ENCODE measurements around the gene SCN2A.

The SCN2A gene

DNA sequence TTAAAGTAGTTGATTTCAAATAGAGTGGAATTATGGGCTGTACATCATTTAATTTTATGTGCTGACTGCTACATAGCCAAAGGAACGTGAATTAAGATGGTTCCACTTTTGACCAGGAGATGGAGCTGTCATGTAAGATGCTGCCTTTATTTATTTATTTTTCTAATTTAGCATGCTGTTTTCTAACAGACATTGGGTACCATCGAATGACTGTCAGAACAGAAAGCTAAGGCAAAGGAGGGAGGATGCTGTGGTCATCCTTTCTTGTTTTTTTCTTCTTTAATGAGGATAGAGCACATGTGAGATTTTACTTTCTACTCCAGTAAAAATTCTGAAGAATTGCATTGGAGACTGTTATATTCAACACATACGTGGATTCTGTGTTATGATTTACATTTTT lies at the start of gene SCN2A:
TSS of gene SCN2A (plus strand) at position 185 of the 400 bp plus-strand sequence. CDS start 56,410 bp downstream, outside the sequence.
- peak; percentile 76 for DNase-seq

DNA sequence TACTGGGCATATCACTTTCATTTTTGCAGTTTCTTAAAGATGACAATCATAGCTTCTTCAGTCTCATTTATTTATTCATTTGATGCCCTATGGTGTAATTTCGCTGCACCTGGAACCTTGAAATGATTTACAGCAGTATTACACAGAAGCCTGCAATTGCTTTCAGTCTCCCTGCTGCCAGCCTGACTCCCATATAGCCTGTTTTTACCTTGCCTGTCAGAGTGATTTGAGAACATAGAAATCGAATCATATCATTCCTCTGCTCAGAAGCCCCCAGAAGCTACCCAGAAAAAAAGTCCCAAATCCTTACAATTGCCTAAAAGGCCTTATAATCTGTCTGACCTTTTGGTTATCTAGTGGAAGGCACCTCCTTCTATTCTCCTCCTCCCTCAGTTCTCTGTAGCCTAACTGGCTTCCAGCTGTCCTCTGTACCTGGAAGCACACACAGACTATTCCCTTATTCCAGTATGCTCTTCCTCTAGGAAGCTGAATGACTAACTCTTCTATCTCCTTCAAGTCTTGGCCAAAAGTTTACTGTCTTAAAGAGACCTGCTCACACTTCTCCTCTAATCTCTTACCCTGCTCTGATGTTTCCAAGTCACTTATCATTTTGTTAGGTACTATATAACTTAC lies 48.0 kb upstream of the SCN2A start:
- no peak for DNase-seq

DNA sequence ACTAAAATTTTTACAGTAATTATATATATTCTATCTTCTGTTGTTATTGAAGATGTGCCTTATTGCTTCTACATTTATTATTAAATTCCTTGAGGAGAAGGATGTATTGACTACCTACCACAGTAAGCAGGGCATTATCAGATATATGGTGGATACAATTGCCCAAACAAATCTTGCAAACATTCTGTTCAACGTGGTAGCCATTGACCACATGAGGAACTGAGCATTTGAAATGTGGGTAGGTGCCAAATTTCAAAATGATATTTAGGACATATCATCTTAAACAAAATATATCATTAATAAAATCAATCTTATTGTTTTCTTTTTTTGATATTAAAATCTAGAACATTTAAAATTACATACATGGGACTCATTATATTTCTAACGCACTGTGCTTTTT lies 46.5 kb upstream of the SCN2A start:
- no peak for DNase-seq

DNA sequence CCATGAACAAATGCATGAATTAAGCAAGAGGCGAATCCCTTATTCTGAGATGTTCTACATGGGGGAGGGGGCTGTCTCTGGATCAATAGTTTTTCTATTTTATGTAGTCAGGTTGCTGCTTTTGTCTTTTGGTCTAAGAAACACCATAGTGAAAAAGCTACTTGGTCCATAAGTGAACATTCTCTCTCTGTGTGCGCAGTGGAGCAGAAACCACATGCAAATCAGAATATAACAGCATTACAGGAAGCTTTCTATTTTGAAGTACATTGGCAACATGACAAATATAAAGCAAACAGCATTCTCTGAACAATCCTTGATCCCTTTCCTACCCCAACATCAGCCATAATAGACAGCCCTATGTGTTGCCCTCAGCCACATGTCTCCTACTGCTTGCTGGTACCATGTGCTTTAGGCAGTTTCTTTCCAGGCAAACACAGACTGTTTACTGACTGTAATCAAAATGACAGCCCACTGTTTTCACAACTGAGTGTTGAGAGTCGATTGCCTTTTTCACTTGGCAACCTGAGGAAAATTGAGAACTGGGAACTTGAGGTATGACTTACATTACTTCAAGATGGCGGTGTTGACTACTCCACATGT lies 45.9 kb upstream of the SCN2A start:
- no peak for DNase-seq

DNA sequence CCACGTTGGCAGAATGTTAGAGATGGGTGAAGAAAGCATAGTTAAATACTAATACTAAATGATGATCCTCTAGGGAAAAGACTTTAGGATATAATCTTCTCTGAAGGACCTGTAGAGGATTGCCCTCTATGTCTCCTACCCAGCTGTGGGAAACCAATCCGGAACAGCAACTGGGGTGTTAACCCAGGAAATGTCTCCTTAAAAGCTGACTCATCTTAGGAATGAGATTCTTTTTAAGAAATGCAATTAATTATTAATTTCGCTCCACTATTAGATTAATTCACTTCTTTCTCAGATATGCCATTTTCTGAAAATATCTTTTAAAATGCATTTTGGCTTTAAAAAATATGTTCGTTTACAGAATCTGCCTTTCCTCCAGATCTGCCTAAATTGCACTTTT lies 42.8 kb upstream of the SCN2A start:
- no peak for DNase-seq

DNA sequence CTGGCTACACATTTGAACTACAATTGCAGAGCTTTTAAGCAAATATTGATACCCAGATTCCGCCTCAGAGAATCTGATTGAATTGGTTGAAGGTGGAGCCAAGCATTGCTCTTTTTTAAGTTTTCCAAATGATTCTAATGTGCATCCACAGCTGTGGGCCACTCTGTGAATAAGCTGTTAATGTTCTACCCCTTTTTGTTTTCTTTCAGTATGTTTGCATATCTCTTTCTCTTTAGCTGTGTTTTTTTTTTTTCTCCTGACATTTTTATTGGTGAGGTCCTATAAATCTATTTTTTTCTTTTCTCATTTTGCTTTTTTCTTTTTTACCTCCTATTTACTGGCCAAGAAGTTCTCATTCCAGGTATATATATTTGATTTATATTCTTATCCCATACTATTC lies 41.9 kb upstream of the SCN2A start:
- no peak for DNase-seq

DNA sequence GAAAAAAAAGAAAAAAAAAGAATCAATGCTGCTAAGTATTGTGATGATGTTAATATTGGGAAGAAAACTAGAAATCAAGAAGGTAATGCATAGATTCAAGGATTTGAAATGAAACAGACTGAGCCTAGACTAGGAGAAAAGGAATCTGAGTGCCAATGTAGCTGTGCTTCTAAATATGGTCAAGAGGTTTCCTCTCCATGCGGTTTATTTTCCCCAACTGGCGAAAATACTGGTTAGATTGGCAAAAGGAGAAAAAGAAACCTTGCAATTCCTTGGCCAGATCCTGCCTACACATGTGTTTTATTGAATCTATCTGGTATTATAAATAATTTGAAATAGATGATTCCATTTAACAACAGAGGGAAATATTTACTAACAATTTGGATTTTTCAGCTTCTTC lies 41.0 kb upstream of the SCN2A start:
- no peak for DNase-seq

DNA sequence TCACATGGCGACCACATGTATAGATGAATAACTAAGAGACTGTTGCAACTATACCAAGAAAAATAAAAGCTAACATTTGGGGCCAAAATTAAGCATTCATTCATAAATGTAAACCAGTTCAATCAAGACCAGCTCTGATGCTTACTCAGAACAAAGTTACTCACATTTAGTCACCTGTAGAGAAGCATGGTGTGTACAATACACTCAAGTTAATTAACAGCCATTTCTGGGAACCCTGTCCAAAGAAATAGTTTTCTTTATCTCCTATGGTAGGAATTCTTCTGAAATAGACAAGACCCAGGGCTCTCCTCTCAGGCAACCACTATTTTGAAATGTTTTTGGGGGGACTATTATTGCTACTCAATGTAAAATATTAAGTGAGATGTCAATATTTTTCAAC lies 37.0 kb upstream of the SCN2A start:
- DNase-seq: no peak

DNA sequence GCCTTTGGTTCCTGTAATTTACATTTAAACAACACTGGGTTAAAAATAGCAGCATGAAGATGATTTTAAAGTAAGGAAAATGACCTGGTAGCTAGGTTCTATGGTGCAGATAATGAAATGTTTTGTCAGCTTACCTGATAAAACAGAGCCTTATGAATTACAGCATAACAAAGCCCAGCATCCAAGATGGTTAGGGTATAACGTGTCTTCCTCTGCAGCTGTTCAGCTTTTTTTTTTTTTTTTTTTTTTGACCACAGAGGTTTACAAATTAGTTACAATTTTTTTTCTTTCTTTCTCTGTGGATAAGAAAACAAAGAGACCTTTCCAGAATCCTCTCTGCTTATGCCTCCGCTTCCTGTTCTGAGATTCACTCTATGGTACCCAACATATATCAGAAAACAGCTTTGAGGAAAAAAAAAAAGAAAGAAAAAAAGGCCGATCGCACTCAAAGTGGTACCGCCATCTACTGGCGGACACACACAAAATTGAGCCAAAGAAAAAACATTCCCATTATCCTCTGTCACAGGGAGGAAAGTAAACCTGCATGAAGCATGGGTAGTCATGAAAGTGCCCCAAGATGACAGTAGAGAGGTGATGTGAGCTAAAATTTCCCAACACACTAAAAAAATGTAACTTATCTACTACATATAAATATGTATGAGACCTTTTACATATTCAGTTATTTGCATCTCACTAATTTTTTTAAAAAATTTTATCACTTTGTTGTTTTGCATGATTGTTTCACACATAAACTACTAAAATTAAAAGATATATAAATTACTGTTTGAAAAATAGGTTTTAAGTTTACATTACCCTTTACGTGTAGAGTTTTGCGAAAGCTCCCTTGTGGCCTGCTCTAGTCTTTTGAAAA lies 35.3 kb upstream of the SCN2A start, which contains the start of gene SCN3A:
TSS of gene SCN3A (minus strand) at position 362 of the 871 bp plus-strand sequence. CDS start 27,656 bp downstream, outside the sequence.
- DNase-seq: peak; percentile 67

DNA sequence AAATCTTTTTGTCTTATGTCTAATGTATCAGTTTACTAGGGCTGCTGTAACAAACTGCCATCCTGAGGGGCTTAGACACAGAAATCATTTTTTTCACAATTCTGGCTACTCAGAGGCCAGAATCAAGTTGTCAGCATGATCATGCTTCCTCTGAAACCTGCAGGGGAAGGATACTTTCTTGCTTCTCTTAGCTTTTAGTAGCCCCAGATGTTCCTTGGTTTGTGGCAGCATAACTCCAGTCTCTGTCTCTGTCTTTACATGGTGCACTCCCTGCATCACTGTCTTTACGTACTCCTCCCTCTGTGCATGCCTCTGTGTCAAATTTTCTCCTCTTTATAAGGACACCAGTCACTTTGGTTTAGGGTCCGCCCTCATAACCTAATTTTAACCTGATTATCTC lies 33.3 kb upstream of the SCN2A start:
- no peak for DNase-seq

DNA sequence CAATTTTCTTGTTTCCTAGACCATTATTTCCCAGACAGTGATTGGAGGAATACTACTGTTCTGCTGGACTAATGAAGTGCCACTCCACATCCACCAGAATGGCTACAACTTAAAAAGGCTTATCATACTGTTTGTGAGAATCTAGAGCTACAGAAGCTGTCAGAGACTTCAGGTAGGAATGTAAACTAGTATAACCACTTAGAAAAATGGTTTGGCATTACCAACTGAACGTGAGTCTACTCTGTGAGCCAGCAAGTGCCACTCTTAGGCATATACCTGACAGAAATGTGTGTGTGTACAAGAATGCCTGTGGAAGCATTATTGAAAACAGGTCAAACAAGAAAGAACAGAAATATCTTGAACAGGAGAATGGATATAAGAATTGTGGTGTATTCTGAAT lies 31.1 kb upstream of the SCN2A start:
- DNase-seq: no peak

DNA sequence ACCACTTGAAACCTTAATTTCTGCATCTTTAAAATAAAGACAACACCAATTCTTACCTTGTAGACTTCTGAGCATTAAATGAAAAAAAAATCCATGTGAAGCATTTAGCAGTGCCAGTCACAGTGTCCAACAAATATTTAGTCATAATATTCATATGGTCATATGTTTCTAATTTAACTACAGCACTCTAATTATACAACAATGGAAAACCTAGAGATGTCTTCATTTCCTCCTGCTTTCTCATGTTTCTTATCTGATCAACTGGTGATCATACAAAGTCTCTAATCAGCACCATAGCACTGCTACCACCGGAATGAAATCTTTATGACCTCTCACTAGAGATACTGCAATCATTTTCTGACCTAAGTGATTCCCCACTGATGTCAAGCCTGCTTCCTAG lies 25.1 kb upstream of the SCN2A start:
- no peak for DNase-seq

DNA sequence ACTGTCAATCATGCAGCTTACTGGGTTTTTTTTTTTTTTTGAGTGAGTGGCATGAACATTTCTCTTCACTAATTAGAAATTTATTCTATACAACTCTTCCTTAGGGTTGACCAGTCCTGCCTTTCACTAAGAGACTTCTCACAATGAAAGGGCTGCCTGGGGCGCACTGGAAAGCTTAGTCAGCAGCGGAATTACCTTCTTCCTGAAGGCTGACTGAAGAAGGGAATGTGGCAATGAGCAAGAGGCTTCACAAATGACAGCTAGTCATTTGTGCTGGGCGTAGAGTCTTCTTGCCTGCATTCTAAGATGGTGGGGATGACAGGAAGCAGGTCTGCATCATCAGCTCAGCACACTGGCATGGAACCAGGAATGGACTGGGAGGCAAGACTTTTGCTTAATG lies 19.7 kb upstream of the SCN2A start:
- DNase-seq: no peak

DNA sequence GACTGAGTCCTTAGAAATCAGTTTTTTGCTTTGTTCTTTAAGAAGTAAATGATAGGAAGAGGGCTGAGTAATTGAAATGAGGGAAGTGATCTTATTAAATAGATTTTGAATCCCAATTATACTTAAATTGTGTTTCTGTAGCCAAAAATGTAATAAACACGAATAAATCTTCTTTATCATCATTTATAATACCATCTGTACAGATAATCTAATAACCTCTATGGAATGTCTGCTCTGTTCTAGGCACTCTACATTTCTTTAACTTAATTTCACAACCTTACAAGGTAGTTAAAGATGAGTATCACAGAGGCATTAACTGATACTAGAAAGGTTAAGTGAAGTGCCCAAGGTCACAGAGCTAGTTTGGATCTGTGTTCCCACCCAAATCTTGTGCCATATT lies 14.3 kb upstream of the SCN2A start:
- no peak for DNase-seq

DNA sequence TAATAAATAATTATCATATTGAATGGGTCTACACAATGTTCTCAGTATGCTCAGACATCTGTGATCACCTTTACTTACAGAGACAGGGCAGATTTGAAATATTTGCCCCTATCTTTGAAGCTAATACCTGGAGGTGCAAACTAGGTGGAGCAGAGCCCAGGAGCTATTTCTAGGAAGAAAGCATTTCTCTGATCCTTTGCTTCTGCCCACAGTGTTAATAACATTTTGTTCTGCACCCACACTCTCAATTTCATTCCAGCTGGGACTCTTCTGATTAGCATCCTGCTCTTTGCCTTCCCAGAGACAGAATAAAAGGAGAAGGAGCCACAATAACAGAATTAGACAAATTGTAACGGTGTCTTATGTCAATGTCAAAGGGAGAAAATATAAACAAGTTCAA lies 11.6 kb upstream of the SCN2A start:
- DNase-seq: no peak

DNA sequence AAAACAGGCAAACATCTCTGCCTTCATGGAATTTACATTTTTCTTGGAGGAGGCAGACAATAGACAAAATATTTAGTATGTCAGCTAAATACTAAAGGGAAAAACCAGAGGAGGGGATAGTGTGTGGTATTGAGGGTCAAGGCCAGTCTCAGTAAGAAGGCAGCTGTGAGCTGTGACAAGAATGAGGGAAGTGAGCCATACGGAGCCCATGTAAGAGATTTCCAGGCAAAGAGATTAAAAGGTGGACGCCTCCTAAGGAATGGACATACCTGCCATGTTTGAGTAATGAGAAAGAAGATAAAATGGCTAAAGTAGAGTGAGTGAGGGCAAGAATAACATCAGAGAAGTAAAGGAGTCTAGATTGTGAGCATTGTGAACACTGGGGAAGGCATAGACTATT lies 2.2 kb upstream of the SCN2A start:
- DNase-seq: no peak

DNA sequence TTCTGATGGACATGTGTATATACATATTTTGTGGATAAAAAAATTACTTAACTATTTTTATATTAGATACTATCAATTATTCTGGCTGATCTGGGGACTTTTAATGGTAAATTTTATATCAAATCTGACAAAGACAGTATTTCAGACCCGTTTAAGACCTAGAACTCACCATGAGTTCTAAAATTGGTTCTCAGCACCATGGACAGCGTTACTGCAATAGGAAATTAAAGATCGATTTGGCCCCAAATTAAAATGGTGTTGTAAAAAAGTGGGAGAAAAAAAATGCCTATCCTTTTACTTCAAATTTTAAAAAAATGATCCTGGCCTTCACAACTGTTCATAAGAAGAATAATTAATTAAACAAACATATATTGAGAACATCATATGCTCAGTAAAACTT lies 919 bp upstream of the SCN2A start:
- DNase-seq: peak; percentile 26

DNA sequence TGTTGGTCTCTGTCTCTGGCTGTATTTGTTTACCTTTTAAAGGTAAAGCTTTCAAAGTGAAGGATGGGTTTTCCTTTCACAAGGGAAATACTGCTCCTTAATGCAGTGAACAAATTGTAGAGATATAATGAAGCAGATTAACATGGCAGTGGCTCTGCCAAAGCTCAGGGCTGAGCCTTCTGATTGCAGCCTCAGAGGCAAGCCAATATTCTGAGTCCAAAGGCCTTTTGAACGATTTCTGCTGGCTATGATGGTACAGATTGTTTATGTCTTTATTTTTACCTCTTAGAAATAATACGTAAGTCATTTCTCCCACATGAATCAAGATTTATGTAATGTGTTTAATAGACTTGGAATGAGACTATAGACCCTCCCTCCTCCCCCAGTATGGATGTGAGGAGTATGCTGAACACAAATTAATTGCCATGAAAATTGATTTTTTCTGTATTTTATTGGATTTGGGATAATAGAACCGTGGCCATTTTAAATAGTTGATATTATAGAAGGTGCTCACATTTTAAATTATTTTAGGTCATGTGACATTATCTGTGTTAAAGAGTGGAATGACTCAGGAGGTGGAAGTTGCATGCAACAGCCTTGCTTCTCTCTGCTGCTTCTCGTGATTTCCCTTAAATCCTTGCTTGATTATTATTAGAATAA lies 772 bp downstream of the SCN2A start:
- no peak for DNase-seq

DNA sequence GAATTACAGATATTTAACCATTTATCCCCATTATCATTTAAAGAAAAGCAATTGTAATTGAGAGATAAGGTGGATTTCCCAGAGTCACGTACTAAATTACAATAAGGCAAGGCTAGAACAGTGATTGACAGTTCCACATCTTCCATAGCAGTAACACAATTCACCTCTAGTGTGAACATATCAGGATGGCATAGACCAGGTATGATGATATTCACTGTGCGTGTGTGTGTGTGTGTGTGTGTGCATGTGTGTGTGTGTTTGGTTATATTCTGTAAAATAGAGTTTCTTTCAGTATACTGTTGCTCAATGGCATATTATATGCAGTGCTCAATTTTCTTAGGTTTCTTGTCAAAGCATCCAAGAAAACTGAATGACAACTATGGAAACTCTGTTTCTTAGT lies 1.7 kb downstream of the SCN2A start:
- DNase-seq: no peak

DNA sequence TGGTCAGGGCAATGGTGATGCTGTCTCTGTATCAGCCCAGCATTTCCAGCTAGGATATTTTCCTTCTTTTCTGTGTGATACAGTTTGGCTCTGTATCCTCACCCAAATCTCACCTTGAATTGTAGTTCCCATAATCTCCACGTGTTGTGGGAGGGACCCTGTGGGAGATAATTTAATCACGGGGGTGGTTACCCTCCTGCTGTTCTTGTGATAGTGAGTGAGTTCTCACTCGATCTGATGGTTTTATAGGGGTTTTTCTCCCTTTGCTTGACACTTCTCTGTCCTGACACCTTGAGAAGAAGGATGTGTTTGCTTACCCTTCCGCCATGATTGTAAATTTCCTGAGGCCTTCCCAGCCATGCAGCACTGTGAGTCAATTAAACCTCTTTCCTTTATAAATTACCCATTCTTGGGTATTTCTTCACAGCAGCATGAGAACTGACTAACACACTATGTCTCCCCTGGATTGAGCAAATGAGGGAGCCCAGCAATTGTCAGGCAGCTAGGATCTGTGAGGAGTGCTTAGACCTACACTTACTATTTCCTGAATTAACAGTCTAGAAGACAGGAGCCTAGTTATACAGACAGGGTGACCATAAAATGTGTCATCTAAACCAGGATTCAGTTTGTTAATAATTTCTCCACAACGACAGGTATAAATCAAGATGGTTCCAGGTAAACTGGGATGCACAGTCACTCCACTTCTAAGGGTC lies 6.0 kb downstream of the SCN2A start:
- no peak for DNase-seq

DNA sequence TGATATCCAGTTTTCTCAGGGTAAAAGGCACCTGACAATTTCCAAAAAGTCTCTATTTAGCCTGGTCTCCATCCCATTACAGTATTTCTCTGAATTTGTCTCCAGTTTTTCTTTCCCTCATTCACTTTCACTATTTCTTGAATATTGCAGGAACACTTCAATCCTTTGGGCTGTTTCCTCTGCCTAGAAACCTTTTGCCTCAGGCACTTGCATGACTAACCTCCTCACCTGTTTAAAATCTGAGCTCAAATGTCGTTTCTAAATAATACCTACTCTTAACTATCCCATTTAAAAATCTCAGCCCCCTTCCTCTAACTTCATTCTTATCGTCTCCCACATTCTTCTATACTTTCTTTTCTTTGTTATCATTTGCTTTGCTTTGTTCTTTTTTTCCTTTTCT lies 9.0 kb downstream of the SCN2A start:
- no peak for DNase-seq

DNA sequence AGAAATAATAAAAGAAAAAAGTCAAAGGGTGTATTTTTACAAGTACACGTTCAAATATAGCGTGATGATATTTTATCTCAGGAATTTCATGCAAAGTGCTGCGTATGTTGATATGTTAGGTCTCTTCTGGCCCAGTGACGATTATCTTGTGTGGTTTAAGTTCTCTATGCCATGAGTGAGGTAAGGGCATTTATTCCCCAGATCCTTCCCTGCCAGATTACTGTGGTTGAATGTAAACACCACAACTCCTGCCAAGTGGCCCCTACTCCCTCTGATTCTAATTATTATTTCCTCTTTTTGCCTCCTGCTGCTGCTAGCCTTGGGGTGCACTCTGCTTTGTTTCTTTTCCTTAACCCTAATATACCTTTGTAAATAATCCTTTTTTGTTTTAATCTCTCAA lies 12.2 kb downstream of the SCN2A start:
- peak; percentile 79 for DNase-seq

DNA sequence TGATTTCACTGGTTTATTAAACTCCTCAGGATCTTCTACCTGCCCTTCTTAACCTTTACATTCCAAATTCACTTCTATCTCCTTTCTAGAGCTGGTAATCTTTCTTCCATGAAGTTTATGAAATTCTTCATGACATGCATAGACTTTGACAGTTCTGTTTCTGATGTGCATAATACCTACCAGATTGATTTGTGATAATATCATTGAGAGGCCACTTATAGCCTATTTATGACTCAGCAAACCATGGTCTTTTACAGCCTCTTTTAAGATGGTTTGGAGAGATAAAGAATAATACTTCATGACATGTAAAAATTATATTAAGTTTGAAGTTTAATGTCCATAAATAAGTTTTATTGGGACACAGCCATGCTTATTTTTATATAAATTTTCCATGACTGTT lies 14.0 kb downstream of the SCN2A start:
- DNase-seq: no peak

All from OCI-M1 (cell line).